ENCODE results near the gene TSPAN9.

The TSPAN9 gene

GRCh38 chr12:3129301-3130056 lies 52.3 kb downstream of the TSPAN9 start:
- H3K4me3 ChIP-seq (ENCODE audit: low read depth, low read length), result no peak overlapping the region
- TF ChIP-seq, protein P1, sequence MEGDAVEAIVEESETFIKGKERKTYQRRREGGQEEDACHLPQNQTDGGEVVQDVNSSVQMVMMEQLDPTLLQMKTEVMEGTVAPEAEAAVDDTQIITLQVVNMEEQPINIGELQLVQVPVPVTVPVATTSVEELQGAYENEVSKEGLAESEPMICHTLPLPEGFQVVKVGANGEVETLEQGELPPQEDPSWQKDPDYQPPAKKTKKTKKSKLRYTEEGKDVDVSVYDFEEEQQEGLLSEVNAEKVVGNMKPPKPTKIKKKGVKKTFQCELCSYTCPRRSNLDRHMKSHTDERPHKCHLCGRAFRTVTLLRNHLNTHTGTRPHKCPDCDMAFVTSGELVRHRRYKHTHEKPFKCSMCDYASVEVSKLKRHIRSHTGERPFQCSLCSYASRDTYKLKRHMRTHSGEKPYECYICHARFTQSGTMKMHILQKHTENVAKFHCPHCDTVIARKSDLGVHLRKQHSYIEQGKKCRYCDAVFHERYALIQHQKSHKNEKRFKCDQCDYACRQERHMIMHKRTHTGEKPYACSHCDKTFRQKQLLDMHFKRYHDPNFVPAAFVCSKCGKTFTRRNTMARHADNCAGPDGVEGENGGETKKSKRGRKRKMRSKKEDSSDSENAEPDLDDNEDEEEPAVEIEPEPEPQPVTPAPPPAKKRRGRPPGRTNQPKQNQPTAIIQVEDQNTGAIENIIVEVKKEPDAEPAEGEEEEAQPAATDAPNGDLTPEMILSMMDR (IDR thresholded peaks at IDR 0.05; ENCODE audit: control insufficient read depth, extremely low read depth, insufficient read depth), result no peak
- DNase-seq (ENCODE audit: low read depth), result no peak

DNA sequence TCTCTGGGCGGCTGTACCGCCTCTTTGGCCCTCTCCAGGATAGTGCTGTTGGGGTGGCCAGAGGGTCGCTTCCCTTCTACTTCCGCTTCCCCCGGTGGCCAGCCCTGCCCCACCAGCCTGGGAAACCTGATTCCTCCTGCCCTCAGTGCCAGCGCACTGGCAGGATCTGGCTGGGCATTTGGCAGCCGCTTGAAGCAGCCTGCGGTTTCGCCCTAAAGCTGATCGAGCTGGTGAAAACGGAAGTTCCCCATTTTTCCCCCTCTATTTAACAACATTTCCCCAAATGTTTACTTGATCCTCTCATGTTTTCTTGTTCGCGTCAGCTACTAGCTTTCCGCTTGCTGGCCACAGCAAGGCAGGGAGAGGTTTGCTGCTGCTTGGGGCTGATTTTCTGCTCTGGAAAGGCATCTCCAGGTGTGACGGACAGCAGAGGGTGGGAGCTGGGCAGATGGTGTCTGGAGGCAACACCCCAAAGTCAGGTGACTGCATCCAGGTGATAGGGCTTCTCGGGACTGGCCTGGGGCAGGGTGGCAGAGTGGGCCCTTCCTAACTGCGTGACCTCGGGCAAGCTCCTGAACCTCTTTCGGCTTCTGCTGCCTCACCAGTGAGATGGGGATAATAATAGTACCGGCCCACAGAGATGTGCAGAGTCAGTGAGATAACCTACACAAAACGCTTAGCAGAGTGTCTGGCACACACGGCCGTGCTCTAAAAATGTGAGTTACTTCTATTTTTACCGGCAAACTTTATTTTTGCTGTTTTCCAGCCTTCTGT lies 53.1 kb downstream of the TSPAN9 start:
- TF ChIP-seq, protein P1 (IDR thresholded peaks at IDR 0.05; ENCODE audit: control insufficient read depth, extremely low read depth, insufficient read depth), result no peak
- no peak overlapping the region for H3K4me3 ChIP-seq (ENCODE audit: low read depth, low read length)
- DNase-seq (ENCODE audit: low read depth), result no peak

- TF ChIP-seq, protein P1 (IDR thresholded peaks at IDR 0.05; ENCODE audit: control insufficient read depth, extremely low read depth, insufficient read depth), result no peak
These were observed 54.0 kb downstream of the TSPAN9 start for GRCh38 chr12:3131129-3131528.

DNA sequence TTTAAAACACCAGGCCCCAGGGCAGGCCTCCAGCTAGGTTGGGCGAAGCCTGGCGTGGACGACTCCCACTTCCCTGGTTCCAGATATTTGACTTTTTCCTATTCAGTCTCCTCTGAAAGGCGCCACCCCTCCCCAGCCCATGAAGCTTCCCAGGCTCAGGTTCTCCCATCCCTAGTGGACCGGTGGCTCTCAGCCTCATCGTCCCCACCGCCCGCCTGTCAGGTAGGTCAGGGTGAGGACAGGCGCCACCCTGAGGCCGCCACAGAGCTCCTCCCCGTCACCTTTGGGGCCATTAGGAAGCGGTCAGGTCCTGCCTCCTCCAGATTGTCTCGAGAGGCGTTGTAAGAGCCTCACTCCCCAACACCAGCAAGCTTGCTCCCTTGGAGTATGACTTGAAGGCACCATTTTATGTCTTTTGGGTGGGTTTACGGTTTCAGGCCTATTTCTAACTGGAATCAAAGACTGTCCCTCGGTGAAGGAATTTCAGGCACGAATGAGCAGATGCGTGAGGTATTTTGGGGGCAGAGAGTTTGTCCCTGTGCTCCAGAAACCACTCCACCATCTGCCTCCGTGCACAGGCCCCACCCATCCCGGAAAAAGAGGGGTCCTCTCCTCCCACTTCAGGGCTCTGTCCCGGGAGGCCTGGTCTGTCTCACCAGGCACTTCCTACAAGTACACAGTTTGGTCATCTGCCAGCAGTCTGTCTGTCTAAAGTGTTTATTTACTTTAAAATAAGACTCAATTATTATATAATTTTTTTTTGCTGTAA lies 55.6 kb downstream of the TSPAN9 start:
- no peak for DNase-seq (ENCODE audit: low read depth)

More at GRCh38 chr12:3131129-3131528, 54.0 kb downstream of the TSPAN9 start:
- H3K4me3 ChIP-seq (ENCODE audit: low read depth, low read length), result no peak overlapping the region
- DNase-seq (ENCODE audit: low read depth), result no peak

DNA sequence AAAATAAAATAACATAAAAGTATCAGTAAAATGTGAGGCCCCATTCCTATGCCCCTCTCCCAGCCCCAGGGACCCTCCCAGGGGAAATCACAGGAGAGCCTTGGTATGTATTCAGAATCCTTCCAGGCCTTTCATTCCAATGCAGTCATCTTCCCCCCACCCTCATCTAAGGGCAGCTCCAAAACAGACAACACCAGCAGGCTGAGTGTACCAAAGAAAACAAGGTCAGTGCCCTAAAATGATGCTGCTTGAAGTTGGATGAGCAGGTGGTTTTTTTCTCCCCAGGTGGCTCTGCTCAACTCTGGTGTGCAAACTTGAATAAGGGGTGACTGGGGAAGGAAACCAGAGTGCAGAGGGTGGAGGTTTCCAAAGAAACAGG lies 56.2 kb downstream of the TSPAN9 start:
- DNase-seq (ENCODE audit: low read depth), result no peak
- no peak overlapping the region for H3K4me3 ChIP-seq (ENCODE audit: low read depth, low read length)
- TF ChIP-seq, protein P1 (IDR thresholded peaks at IDR 0.05; ENCODE audit: control insufficient read depth, extremely low read depth, insufficient read depth), result no peak

More for the DNA sequence above, 55.6 kb downstream of the TSPAN9 start:
- TF ChIP-seq, protein P1 (IDR thresholded peaks at IDR 0.05; ENCODE audit: control insufficient read depth, extremely low read depth, insufficient read depth), result no peak
- no peak overlapping the region for H3K4me3 ChIP-seq (ENCODE audit: low read depth, low read length)

GRCh38 chr12:3134126-3134525 lies 56.9 kb downstream of the TSPAN9 start:
- DNase-seq (ENCODE audit: low read depth), result no peak
- TF ChIP-seq, protein P1 (IDR thresholded peaks at IDR 0.05; ENCODE audit: control insufficient read depth, extremely low read depth, insufficient read depth), result no peak
- H3K4me3 ChIP-seq (ENCODE audit: low read depth, low read length), result no peak overlapping the region

Measured in LNCaP clone FGC (cell line).